ENCODE data around the gene PDGFD. TPM values are rescaled to one million over a fixed set of nuclear protein-coding genes. Genes with fewer than 3 reads are reported as not detected.

PDGFD gene
- total and polyA plus RNA-seq, 2 experiments from 2014 or later, result 1.9 to 4.5 TPM

DNA sequence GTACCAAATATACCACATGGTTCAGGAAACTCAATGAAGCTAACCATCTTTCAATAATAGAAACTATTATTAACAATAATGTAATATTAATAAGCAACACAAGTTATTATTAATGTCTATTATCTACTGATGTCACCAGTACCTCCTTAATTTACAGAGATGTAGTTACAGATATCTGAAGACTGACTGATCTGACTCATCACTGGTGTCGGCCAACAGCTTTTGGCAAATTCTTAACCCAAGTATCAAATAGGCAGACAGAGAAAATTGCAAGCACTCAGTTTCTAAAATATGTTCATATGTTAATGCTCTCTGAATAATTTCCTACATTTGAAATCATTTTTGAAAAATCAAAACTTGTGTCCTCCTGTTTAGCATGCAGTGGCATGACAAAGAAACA lies 227.9 kb downstream of the PDGFD start (continued):
- TF ChIP-seq NANOG (IDR thresholded peaks at IDR 0.05; ENCODE audit: borderline replicate concordance) (no peak), REST (IDR thresholded peaks at IDR 0.05; ENCODE audit: unreplicated experiment) (no peak), POLR2AphosphoS5 (IDR thresholded peaks at IDR 0.05; ENCODE audit: low read depth) (no peak), CREB1 (CRISPR knock-in tag; IDR thresholded peaks at IDR 0.05; ENCODE audit: low read depth) (no peak), ZNF331 (CRISPR knock-in tag; IDR thresholded peaks at IDR 0.05; ENCODE audit: low read depth) (no peak), EZH2 (IDR thresholded peaks at IDR 0.05; ENCODE audit: low read depth, unreplicated experiment) (no peak), JUNB (IDR thresholded peaks at IDR 0.05; ENCODE audit: unreplicated experiment) (no peak)
- TF ChIP-seq, protein P1, sequence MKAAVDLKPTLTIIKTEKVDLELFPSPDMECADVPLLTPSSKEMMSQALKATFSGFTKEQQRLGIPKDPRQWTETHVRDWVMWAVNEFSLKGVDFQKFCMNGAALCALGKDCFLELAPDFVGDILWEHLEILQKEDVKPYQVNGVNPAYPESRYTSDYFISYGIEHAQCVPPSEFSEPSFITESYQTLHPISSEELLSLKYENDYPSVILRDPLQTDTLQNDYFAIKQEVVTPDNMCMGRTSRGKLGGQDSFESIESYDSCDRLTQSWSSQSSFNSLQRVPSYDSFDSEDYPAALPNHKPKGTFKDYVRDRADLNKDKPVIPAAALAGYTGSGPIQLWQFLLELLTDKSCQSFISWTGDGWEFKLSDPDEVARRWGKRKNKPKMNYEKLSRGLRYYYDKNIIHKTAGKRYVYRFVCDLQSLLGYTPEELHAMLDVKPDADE (IDR thresholded peaks at IDR 0.05), result no peak

DNA sequence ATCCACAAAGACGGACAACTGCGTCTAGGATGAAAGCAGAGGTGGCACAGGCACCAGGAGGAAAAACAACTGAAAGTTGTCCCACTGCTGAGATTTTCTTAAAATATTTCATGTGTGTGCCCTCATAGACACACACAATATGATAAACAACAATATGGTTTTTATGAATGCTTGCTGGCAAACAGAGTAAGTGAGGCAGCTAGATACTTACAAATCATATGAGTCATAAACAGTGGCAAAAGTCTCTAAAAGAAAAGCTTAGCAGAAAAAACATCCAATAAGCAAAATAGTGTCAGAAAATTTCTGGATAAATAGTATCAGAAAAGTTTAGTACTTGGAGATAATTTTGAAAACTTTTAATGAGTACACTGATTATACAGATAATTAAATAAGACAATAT lies 228.7 kb downstream of the PDGFD start:
- Mint-ChIP-seq H3K4me3 (no peak overlapping the region), H3K27me3 (ENCODE audit: insufficient read depth, low read depth, poor library complexity) (no peaks in the 10 kb centered on the region), H3K9me3 (peaks cover 2% of the 10 kb centered on the region; the same call in 1 of the 3 replicates), H3K36me3 (ENCODE audit: low read depth) (no peaks in the 10 kb centered on the region), H3K27ac (no peak overlapping the region), H3K4me1 (peaks cover 7% of the 10 kb centered on the region; the same call in 2 of the 3 replicates)
- Histone ChIP-seq H3K4me1 (ENCODE audit: insufficient read depth) (peaks cover 1% of the 10 kb centered on the region; the same call in 1 of the 2 replicates), H3K27me3 (ENCODE audit: insufficient read depth) (no peaks in the 10 kb centered on the region), H3K9me2 (ENCODE audit: insufficient read depth) (no peaks in the 10 kb centered on the region; the same call in 1 of the 2 replicates), H3K4me3 (no peak overlapping the region), H3F3A (replicated peaks; ENCODE audit: low read depth) (no peaks in the 10 kb centered on the region), H3K79me2 (replicated peaks; ENCODE audit: insufficient read depth) (no peaks in the 10 kb centered on the region), H3K36me3 (ENCODE audit: insufficient read depth) (no peaks in the 10 kb centered on the region), H3K27ac (ENCODE audit: low read depth) (no peak overlapping the region), H4K20me1 (replicated peaks; ENCODE audit: insufficient read depth) (no peaks in the 10 kb centered on the region), H2AFZ (no peak overlapping the region), H3K4me2 (no peak overlapping the region)
- no peak for DNase-seq (ENCODE audit: low spot score)
- no peak for TF ChIP-seq EZH2 (IDR thresholded peaks at IDR 0.05; ENCODE audit: low read depth, unreplicated experiment)
- no peak for TF ChIP-seq EZH2phosphoT487 (IDR thresholded peaks at IDR 0.05; ENCODE audit: unreplicated experiment)
- TF ChIP-seq POLR2AphosphoS5 (IDR thresholded peaks at IDR 0.05; ENCODE audit: low read depth), result no peak
- no peak for TF ChIP-seq ZNF114 (CRISPR knock-in tag; IDR thresholded peaks at IDR 0.05)
- no peak for TF ChIP-seq JUNB (IDR thresholded peaks at IDR 0.05; ENCODE audit: unreplicated experiment)
- ATAC-seq, result no peak
